NB4 (cell line): Measurements from ENCODE around the gene TMEM232.

Experiments used
- DNase-seq: peaks from one replicate; pipeline ENCODE4 v3.0.0; 2010; ENCODE audit warnings: low read depth
- H3K4me3 ChIP-seq: one replicate; pipeline ENCODE4 v1.5.1; 2011; ENCODE audit warnings: mild to moderate bottlenecking, low read depth, low read length, moderate library complexity
- CTCF ChIP-seq: IDR thresholded peaks from one replicate; pipeline ENCODE4 v1.5.1; 2012; ENCODE audit warnings: low read depth, low read length
- MAX ChIP-seq: IDR thresholded peaks from 2 replicates; pipeline ENCODE4 v1.6.1; 2011; ENCODE audit warnings: low read depth, low read length
- MYC ChIP-seq: IDR thresholded peaks from 2 replicates; pipeline ENCODE4 v1.6.1; 2011; ENCODE audit warnings: low read depth, low read length
- POLR2A ChIP-seq: IDR thresholded peaks from 2 replicates; pipeline ENCODE4 v1.6.1; 2011; ENCODE audit warnings: mild to moderate bottlenecking; ENCODE audit not compliant: insufficient read length; ENCODE audit errors: extremely low read depth

Gene TMEM232

DNA sequence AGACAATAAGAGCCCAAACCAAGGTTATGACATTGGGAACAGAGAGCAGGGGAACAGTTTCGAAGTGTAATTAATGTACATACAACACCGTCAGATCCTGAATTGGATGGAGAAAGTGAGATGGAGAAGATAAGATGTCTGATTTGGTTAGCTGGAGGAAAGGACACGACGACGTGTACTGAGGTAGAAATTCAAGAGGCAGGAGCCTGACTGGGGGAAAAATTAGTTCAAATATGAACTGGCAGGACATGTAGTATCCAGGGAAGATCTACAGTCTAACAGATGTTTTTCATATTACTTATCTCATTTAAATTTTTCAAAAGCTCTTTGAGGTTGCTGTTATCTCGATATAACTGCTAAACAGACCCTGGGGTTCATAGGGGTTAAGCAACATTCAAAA, 114.7 kb downstream of the TMEM232 start:
- H3K4me3 ChIP-seq = no peak overlapping the region
- no peak for TF ChIP-seq MAX
- no peak for TF ChIP-seq POLR2A
- TF ChIP-seq MYC = no peak
- TF ChIP-seq CTCF = no peak
- no peak for DNase-seq

GRCh38 chr5:110594866-110595265, 131.6 kb downstream of the TMEM232 start:
- no peak for DNase-seq
- no peak overlapping the region for H3K4me3 ChIP-seq
- TF ChIP-seq POLR2A = no peak
- no peak for TF ChIP-seq CTCF
- no peak for TF ChIP-seq MAX
- TF ChIP-seq MYC = no peak

DNA sequence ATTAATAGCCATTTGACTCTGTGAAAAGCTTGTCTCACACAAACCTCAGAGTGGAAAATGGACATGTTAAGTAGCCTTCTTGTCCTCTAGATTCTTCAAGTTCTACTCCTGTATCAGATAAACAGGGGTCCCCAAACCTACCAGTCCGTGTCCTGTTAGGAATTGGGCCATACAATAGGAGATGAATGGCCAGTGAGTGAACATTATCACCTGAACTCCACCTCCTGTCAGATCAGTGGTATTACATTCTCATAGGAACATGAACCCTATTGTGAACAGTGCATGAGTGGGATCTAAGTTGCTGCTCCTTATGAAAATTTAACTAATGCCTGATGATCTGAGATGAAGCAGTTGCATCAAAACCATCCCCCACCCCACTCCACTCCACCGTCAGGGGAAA, 136.3 kb downstream of the TMEM232 start:
- peak; percentile 24 for DNase-seq
- no peak overlapping the region for H3K4me3 ChIP-seq
- TF ChIP-seq MYC = no peak
- peak; percentile 22 for TF ChIP-seq CTCF

- no peak for TF ChIP-seq CTCF
Observed at GRCh38 chr5:110588286-110588980, 138.0 kb downstream of the TMEM232 start.

DNA sequence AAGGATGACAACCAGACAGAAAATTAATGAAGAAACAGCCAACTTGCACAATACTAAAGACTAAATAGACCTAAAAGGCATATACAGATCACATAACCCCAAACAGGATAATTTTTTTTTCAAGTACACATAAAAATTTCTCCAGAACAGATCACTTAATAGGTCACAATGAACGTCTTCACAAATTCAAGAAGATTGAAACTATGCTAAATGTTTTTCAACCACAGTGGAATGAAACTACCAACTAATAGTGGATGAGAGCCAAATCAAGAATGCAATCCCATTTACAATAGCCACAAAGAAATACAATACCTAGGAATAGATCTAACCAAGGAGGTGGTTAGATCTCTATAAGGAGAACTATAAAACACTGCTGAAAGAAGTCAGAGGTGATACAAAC, 145.8 kb downstream of the TMEM232 start:
- TF ChIP-seq POLR2A (no peak), MAX (no peak), CTCF (no peak), MYC (no peak)
- DNase-seq = no peak
- H3K4me3 ChIP-seq = no peak overlapping the region

More at GRCh38 chr5:110588286-110588980, 138.0 kb downstream of the TMEM232 start:
- DNase-seq = no peak
- no peak overlapping the region for H3K4me3 ChIP-seq

- TF ChIP-seq MYC = no peak
- no peak for DNase-seq
Observed at GRCh38 chr5:110572729-110573128, 153.7 kb downstream of the TMEM232 start.

DNA sequence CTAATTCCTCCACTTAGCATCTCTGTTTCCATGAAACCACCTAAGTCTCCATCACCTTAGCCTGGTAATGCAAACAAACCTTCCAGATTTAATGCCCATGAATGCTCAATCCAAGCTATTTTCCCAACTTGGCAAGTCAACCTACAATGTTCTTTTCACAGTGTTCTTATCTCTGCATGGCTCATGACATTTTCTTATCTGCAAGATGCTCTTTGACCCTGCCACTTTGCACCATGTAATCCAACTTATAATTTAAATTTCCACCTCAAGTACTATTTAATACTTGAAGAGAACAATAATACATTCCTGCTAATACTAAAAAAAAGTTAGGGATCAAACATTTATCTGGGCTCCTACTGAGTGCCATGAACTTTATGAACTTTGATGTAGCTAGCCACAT, 164.3 kb downstream of the TMEM232 start:
- TF ChIP-seq MAX (no peak), CTCF (no peak), POLR2A (no peak), MYC (no peak)
- H3K4me3 ChIP-seq = no peak overlapping the region
- DNase-seq = no peak

More at GRCh38 chr5:110572729-110573128, 153.7 kb downstream of the TMEM232 start:
- H3K4me3 ChIP-seq = no peak overlapping the region
